Ishikawa (cell line): ENCODE data around the gene ATRX.

Source experiments
- CEBPB ChIP-seq: IDR thresholded peaks from 2 replicates; pipeline ENCODE4 v1.6.1; 2012
- CREB1 ChIP-seq: IDR thresholded peaks from 2 replicates; pipeline ENCODE4 v1.6.1; 2012; ENCODE audit warnings: low read depth
- EGR1 ChIP-seq: IDR thresholded peaks from 2 replicates; pipeline ENCODE4 v1.6.1; 2012
- EP300 ChIP-seq: IDR thresholded peaks from 2 replicates; pipeline ENCODE4 v1.6.1; 2012; ENCODE audit warnings: borderline replicate concordance
- FOXM1 ChIP-seq: IDR thresholded peaks from 2 replicates; pipeline ENCODE4 v1.6.1; 2012; ENCODE audit warnings: low read depth, borderline replicate concordance
- MAX ChIP-seq: IDR thresholded peaks from 2 replicates; pipeline ENCODE4 v1.6.1; 2012
- NFIC ChIP-seq: IDR thresholded peaks from 2 replicates; pipeline ENCODE4 v1.6.1; 2012
- RAD21 ChIP-seq: IDR thresholded peaks from 2 replicates; pipeline ENCODE4 v1.6.1; 2012; ENCODE audit warnings: low read depth
- REST ChIP-seq: IDR thresholded peaks from 2 replicates; pipeline ENCODE4 v1.6.1; 2012; ENCODE audit warnings: low read depth, mild to moderate bottlenecking
- TAF1 ChIP-seq: IDR thresholded peaks from 2 replicates; pipeline ENCODE4 v1.6.1; 2012; ENCODE audit warnings: low read depth, mild to moderate bottlenecking
- TCF12 ChIP-seq: IDR thresholded peaks from 2 replicates; pipeline ENCODE4 v1.6.1; 2012; ENCODE audit warnings: low read depth
- TEAD4 ChIP-seq: IDR thresholded peaks from 2 replicates; pipeline ENCODE4 v1.6.1; 2012
- USF1 ChIP-seq: IDR thresholded peaks from 2 replicates; pipeline ENCODE4 v1.6.1; 2012
- YY1 ChIP-seq: IDR thresholded peaks from 2 replicates; pipeline ENCODE4 v1.6.1; 2012; ENCODE audit warnings: low read depth
- ZBTB7A ChIP-seq: IDR thresholded peaks from 2 replicates; pipeline ENCODE4 v1.6.1; 2012; ENCODE audit warnings: low read depth

Gene ATRX

GRCh38 chrX:77565278-77565677 lies 220.7 kb downstream of the ATRX start:
- no peak for TF ChIP-seq TAF1

GRCh38 chrX:77564823-77565222 lies 221.2 kb downstream of the ATRX start:
- no peak for TF ChIP-seq MAX
- no peak for TF ChIP-seq CREB1
- TF ChIP-seq USF1, result no peak
- TF ChIP-seq CEBPB, result no peak
- no peak for TF ChIP-seq ZBTB7A
- TF ChIP-seq RAD21, result no peak
- TF ChIP-seq YY1, result no peak
- no peak for TF ChIP-seq TEAD4
- no peak for TF ChIP-seq TAF1
- no peak for TF ChIP-seq NFIC
- no peak for TF ChIP-seq REST
- no peak for TF ChIP-seq TCF12
- TF ChIP-seq FOXM1, result no peak
- no peak for TF ChIP-seq EGR1
- no peak for TF ChIP-seq EP300

DNA sequence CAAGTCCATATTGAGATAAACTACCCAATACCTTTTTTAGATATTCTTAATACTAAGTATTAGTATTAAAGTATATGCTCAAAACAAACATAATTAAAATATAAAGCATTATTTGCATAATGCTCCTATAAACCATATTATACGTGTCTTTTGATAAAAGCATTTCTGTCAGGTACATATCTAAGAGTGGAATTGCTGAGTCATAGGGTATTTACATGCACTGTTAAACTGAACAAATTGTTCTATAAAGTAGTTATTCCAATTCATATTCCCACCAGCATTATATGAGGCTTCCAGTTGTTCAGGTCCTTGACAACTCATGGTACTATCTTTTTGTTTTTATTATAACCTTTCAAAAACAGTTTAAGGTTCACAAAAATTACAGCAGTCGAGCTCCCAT lies 224.6 kb downstream of the ATRX start:
- TF ChIP-seq USF1, result no peak
- no peak for TF ChIP-seq EP300
- no peak for TF ChIP-seq EGR1
- no peak for TF ChIP-seq CREB1
- no peak for TF ChIP-seq TAF1
- no peak for TF ChIP-seq YY1
- TF ChIP-seq FOXM1, result no peak
- TF ChIP-seq TCF12, result no peak
- TF ChIP-seq RAD21, result no peak
- no peak for TF ChIP-seq TEAD4
- TF ChIP-seq REST, result no peak
- no peak for TF ChIP-seq MAX
- TF ChIP-seq NFIC, result no peak
- TF ChIP-seq CEBPB, result no peak
- TF ChIP-seq ZBTB7A, result no peak

GRCh38 chrX:77556276-77556675 lies 229.7 kb downstream of the ATRX start:
- TF ChIP-seq EP300, result no peak
- TF ChIP-seq TEAD4, result no peak
- TF ChIP-seq ZBTB7A, result no peak
- no peak for TF ChIP-seq TCF12
- TF ChIP-seq USF1, result no peak
- TF ChIP-seq REST, result no peak
- no peak for TF ChIP-seq CEBPB
- TF ChIP-seq CREB1, result no peak
- no peak for TF ChIP-seq TAF1

DNA sequence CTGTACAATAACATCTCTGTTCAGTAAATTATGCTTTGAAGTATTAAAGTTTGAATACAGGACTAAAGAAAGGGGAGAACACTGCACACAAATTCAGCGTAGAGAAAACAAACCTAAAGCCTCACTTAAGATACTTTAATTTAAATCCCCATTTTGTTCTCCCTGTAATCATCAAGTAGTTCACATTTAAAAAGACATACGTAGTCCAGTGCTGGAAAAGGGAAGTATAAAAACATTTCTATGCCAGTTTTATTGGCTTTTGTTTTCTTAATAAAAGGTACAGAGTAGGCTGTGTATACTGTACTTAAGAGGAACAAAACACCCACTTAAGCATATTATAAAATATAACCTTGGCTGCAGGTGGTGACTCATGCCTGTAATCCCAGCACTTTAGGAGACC lies 237.3 kb downstream of the ATRX start:
- TF ChIP-seq TAF1, result no peak
- no peak for TF ChIP-seq RAD21
- no peak for TF ChIP-seq EP300
- no peak for TF ChIP-seq NFIC
- TF ChIP-seq CEBPB, result no peak
- no peak for TF ChIP-seq FOXM1
- no peak for TF ChIP-seq ZBTB7A
- no peak for TF ChIP-seq YY1
- TF ChIP-seq MAX, result no peak
- no peak for TF ChIP-seq USF1
- TF ChIP-seq REST, result no peak
